NCI-H524 (cell line): ENCODE measurements around the gene LDLRAD4.

Experiments used
- DNase-seq, 2 experiments: peaks; one replicate each; lab custom pipeline; 2025; lab: John Stamatoyannopoulos, UW

LDLRAD4 gene

DNA sequence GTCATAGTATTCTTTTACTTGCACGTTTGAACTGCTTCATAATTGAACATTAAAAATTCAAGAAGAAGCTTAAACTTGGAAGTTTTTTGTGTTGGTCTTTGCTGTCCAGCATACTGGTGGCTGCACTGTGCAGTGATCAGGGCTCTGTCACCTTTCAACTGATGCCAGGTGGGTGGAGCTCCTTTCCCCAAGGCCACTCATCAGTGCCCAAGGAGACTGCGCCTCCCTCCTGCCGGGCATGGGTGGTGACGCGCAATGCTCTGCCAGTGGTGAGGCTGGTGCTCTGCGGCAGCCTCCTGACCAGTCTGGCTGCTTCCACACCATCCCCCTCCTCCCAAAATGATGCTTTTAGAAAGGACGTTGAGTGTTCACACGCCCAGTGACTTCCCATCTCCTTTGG lies 16.0 kb upstream of the LDLRAD4 start:
- no peak for DNase-seq

DNA sequence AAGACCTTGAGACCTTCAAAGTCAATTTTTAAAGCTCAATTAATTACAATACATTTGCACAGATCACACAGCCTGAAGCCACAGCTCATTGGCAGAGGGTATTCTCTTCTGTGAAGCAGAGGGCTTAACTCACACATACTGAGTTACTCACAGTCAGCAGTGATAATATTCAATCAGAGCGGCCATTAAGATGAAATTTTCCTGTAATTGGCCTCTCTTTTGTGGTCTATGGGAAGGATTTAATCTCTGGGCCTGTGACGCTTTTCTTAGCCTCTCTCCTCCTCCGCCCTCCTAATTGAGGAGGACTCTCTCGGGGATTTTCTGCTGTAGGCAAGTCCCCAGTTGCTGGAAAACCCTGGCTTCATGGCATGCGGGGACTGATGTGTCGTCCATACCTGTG lies 12.3 kb upstream of the LDLRAD4 start:
- DNase-seq = no peak

DNA sequence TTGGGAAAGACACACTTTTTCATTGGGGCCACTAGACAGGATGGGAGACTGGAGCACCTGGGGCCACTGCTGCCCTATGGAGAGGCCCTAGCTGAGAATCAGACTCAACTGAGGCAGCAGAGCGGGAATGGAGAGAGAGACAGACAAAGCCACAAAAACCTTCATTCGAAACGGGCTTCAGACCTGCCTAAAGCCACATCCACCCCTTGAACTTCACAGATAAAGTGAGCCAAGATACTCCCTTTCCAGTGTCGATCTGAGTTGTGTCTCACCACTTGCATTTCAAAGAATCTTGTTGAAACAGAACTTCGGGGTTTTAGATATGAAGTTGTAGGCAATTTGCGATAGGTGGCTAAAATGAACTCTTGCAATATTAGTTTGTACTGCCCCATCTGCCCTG lies 11.3 kb upstream of the LDLRAD4 start:
- no peak for DNase-seq

DNA sequence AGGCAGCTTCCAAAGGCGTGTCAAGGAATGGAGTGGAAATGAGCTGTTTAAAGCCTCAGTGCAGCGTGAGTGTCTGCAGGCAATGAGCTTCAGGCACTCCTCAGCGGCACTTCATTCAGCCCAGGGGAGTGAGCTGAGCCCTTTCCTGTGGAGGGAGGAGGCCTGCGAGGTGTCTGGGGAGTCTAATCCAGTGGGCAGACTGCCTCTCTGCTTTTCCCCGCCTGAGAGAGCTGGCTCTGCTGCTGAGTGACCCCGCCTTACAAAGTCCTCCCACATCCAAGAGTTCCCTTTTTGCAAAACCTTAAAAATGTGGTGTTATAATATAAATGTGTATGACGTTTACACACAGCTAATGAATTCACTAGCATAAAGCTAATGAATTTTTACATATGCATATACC lies 7.0 kb upstream of the LDLRAD4 start:
- no peak for DNase-seq

DNA sequence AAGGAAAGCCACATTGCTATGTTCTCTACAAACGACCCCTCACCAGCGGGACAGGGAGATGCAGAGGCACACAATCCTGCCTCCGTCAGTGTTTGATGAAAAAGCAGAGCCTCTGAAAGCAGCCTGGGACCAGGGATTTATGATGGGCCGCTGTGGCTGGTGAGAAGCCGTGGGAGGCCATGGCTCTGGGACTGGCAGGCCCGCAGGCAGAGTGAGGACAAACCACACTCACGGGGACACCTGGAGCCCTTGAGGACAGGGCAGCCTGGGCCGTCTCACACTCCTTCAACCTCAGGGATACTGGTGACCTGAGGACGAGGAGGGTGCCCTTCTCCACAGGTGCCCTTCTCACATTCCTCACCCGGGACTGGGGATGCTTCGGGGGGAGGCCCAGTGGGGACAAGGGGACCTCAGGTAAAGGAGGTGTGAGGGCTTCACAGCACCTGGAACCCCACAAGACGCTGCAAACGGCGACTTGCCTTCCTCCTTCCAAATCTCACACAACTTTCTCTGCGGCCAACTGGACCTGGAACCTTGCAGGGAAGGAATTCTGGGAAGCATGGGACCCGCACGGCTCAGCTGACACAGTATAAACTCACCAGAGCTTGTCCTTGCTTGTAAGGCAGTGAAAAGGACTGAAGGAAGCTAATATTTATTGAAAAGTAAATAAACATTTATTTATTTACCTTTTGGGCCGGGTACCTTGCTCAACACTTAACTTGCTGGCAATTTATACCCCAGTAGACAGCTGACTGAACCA lies 5.3 kb upstream of the LDLRAD4 start:
- DNase-seq = no peak

DNA sequence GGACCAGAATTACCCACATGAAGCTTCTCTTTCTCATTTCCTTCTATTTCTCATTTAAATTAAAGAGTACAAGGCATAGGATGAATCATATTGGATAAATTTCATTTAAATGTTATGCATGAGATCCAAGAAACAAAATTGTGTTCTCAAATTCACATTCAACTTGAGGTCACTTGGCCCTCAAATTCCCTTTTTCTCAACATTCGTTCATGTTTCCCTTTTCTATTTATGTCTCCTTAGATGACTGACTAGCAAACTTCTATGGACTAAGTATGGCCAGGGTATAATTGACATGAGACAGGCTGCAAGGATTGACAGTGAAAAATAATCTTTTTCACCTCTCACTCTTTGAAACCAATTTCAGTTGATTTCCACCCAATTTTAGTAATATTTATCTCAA lies 4.0 kb upstream of the LDLRAD4 start:
- DNase-seq = no peak

DNA sequence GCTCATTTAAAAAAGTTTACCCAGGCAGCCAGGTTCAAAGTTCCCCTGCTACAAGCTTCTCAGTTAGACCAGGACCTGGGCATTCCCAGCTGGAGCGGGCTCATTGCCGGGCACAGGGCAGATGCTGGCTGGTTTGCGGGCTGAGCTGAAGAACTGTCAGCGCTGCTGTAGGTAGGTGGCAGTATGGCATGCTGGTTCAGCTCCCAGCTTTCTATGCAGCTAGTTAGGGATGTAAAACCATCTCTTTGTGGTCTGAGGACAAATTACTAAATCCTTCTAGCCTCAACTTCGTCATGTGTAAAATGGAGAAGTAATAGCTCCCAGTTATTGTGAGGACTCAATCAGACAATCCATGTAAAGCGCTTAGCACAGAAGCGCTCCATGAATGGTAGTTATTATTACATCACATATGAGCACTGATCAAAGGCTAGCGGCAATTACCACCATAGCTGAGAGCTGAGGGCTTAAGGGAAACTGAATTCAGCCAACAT lies 2.4 kb upstream of the LDLRAD4 start:
- DNase-seq = peak; percentile 36 to 83

DNA sequence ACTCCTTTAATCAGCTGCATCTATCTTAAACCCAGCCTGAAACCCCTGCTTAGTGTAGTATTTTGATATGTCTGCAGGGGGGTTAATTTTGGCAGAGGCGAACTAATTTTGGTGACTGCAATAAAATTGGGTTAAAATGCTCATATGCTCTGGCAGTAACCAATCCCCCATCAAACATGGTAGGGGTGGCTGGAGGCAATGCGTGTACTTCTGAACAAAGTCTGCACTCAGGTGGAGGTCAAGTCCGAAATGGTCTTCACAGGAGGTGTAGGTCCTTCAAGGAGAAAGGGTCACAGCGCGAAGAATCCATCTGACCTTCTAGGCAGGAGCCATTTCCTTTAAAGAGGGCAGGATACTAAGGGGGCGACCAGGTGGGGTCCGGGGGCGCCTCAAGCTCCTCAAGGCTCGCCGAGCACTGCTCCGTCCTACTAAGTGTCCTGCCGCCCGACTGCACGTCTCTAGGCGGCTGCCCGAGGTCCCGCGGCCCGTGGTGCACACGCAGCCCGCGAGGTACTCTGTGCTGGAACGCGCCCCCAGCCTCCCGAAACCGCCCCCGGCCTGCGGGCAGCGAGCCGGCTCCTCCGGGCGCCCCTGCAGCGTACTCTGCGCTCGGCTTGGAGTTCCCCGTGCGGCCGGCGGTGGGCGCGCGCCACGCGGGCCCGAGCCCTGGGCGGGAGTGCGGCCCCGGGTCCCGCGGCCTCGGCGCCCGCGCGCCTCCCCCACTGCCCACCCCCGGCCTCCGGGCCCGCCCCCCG lies 1.7 kb upstream of the LDLRAD4 start:
- DNase-seq = peak in 1 of 2 experiments; percentile 51

DNA sequence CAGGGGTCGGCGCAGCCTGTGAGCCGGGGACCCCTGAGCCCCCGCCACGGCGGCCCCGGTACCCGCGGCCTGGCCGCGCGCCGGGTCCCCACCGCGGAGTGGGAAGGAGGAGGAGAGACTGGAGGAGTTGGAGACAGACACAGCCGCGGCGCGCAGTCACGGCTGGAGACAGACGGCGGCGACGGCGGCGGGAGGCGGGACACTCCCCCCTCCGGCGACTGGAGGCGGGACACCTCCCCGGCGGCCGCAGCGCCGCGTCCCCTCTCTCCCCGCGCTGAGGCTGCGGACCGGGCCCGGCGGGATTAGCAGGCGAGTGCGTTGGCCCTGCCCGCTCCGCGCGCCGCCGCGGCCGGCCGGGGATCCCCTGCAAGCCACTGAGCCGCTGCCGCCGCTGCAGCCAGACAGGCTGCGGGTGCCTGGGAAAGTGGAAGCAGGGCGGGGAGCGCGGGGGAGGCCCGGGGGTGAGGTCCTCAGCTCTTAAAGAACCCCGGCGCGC lies 1.0 kb upstream of the LDLRAD4 start:
- peak; percentile 36 to 51 for DNase-seq

DNA sequence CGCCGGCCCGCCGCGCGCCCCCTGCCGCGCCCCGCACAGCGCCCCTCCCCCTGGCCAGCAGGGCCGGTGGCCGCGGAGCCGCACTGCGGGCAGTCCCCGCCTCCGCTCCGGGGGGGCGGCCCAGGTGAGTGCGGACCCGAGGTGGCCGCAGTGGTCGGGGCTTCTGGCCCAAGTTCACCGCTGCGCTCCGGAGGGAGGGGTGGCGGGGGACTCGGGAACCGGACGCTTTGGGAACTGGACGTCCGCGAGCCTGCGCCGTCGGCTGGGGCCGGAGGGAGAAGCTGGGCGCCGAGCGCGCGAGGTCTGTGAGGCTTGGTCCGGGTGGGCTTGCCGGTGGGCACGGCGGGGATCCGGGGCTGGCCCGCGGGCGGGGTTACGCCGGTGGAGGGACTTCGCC lies 591 bp upstream of the LDLRAD4 start:
- DNase-seq = peak in 1 of 2 experiments; percentile 22

DNA sequence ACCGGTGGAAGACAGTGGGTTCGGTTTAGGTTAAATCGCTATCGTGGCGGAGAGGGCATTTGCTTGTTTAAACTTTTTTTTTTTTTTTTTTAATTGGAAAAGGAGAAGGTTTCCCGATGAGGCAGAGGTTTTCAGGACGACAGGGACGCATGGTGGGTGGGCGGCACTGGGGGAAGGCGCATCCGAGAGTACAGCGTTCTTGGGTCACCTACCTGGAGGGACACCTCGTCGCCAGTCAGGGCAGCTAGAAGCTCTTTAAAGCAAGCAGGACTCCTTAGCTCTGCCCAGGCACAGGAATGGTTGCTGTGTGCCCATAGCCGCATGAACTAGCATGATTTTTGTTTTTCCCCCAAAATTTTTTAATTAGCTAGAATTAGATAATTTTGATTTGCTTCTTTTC lies 437 bp downstream of the LDLRAD4 start:
- no peak for DNase-seq

DNA sequence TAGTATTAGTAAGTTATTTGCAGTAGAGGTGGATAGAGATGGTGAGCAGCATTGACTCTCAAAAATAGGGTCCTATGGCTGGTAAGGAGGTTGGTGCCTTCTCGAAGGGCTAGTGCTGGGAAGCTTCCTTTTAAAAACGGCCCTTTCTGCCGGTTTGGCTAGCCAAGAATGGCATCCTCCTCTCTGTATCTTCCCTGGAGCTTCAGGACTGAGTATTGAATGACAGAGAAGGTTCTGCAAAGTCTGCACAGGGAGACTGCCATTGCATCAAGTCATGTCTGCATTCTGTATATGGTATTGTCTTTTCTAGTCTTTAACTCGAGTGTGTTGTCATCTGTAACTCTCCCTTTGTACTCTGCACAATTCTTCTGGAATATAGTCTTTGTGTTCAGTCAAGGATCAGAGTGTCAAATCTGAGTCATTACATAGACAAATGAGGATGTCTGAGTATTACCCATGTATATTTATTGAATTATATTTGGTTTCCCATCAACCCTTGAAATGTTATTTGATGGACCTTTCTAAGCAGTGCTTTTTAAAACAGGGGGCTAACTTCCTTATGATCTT lies 1.1 kb downstream of the LDLRAD4 start:
- DNase-seq = no peak

DNA sequence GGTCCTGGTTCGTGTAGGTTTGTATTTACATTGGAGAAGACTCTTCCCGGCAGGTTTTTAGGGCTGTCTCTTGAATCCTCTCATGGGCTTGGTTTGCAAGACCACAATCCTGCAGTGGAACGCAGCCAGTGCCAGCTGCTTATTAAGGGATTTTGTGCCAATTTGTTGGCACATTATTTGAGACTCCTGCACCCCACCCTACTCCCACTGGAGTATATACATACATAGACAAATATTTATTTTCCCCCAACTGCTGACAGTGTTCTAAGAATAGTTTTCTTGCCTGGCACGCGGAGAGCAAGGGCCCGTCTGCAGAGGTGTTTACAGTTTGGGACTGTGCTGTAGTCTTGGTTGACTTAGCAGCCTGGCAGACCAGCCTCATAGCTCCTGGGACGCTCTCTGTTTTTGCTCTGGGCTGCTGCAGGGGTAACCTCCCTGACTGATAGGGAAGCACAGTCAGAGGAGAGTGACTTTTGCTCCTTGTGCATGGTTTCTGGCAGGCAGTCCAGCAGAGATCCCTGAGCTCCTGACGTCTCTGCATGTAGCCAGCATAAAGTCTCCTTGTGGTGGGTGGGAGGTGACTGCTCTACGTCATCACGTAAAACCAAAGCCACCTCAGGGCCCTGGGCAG lies 1.9 kb downstream of the LDLRAD4 start:
- no peak for DNase-seq

DNA sequence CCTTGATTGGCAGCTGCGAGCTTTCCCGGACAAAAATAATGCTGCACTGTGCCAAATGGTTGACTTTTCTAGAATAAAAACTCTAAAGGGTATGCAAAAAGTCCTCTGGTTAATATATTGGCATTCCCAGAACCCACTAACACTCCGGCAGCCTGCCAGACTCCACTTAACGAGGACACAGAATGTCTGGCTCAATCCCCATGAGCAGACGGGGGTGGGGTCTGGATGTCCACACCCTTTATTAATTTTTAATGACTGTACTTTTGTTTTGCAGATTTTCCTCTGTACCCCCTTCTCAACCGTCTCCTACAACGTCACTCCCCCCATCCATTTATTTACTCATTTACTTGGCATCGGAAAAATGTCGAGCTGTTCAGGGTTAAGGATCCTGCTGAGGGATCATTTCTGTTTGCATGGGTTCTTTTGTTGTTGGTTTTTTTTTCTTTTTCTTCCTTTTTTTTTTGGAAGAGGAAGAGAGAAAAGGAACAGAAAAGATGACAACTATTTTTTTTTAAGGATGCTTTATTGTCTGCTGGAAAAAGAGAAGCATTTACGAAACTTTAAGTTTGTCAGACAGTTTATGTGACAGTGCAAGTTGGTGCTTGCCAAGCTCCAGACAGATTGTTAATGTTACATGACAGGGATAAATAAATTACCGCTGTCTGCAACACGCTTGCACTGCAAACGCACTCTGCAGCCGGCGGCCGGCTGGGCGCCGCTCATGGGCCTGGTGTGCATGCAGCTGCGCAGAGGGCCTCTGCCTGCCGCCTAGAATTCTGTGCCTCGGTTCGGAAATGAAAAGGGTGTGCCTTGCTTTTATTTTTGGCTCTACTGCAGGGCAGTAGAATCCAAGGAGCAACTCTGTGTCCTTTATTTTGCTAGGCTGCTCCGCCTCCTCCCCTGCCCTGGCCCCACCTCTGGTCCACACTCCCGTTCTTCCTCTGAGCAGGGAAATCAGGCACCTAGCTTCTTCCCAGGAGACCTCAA lies 3.6 kb downstream of the LDLRAD4 start:
- DNase-seq = peak; percentile 10 to 59

DNA sequence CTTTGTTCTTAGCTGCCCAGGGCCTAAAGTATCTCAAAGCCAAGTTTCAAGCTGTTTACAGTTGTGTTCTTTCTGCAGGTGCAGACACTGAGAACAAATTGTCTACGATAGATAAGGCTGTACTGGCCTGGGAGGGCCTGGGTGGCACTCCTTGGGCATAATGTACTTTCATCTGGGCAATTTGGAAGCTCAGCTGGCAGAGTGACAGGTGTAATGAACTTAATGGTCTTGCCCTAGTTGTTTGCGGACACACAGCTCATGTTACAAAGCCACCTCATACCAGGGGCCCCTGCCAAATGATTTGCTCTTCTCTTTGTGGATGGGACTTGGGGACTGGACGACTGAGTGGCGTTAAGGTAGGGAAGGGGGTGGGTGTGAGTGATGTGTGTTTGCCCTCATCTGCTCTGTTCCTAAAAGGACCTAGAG lies 4.3 kb downstream of the LDLRAD4 start:
- DNase-seq = peak; percentile 64 to 77

DNA sequence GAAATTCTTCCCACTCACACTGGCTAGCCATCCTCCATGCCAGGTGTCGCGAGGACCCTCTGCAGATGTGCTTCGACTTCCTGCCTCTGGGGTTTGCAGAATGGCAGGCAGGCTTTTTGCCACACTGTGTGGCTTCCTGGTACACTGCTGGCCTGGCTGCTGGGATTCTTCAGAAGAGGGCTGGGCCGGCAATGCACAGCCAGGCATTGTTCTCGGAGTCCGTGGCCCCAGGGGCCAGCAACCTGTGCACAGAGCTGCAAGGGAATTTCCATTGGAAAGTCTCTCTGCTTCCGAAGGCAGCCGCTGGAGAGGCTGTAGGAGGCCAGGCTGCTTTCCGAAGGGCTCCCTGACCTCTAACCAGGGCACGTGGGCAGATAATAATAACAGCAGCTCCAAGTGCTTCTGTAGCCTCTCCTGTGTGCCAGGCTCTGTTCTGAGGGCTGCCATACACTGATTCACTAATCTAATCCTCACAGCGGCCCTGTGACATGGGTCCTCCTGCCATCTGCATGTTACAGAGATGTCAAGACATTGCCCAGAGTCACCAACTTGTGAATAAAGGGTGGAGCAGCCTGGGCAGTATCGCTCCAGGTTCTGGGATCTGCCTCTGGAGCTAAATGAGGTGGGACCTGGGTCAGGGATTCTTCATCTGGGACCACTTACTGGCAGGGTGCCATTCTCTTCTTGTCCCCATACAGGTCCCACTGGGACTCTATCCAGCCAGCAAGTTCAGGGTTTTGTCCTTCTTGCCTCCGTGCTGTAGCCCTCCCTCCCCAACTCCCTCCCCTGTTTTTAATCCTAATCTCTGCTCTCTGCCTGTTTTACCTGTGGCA lies 5.0 kb downstream of the LDLRAD4 start:
- DNase-seq = no peak

DNA sequence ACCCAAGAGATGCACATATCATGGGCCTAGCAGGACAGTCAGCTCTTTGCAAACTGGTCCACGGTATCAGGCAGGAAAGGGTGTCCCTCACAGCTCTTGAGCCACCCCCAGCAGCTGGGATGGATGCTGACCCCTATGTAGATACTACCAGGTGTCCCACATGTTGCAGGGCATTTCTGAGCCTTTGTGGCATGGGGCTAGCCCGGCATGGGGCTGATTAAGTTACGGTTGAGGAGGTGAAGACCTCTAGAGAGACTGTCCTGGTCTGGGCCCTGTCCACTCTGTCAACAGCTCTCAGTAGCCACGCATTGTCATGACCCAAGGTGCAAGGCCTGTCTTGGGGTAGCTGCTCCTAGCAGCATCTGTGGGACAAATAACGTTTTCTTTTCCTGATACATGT lies 6.7 kb downstream of the LDLRAD4 start:
- no peak for DNase-seq

DNA sequence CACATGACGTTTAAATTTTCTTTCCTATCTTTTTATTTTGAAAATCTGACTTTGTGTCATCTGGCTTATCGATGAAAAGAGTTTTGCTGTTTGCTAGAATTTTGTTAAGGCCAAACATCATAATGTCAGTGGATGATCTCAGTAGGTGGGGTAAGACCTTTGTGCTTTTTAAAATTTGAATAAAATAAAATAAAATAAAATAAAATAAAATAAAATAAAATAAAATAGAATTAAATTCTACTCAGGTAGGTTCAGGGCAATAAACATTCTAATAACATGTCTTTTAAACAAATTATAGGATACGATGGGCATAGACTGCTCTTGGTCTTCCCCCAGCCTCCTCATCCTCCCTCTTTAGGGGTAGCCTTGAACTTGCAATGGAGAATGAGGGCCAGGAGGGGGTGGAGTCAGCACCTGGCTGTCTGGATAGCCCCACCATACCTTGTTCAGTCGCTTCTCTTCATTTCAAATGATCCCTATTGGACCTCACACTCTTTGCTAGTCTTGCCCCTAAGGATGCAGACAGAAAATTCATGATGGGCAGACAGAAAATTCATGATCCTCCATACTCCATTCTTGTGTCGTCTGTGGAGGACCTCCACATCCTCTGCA lies 8.1 kb downstream of the LDLRAD4 start:
- no peak for DNase-seq

DNA sequence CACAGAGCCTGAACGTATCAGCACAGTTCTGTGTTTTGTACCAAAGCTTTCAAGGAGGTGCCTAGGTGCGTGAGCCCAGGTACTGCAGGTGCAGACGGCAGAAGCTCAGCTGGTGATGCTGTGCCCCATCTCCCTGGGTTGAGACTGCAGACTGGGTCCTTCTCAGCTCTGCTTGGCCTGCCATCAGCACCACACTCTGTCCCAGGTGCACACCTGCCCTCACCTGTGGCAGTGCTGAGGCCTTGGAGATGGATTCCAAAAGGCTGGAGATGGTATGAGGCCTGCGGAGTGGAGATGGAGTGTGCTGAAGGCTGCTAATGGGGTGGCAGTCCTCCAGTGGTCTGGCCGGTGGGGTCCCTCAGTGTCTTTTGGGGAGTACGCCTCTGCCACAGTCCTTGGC lies 9.3 kb downstream of the LDLRAD4 start:
- DNase-seq = no peak
